Natural killer cell (primary cell): ENCODE results near the gene OSTC. TPM values are rescaled to one million over a fixed set of nuclear protein-coding genes. Genes with fewer than 3 reads are reported as not detected.

Experiments used
- ATAC-seq, 3 donors: fragments of 150-1000 bp in 2 of 3; fragments of 200-7000 bp in 1 of 3; cut with Tn5 transposase; 1 replicate in 1 of 3; 2 replicates in 2 of 3; pipeline ENCODE4 v1.10.0; 2021; ENCODE audit warnings: mild to moderate bottlenecking in 2 of 3, moderate library complexity in 2 of 3
- DNase-seq, 2 donors: peaks; one replicate each; pipeline versions ENCODE4 v3.0.0 to v3.0.0-alpha.2; 2013 to 2021; ENCODE audit warnings: mixed read lengths in 1 of 2
- H3K27ac ChIP-seq: one replicate; pipeline ENCODE4 v1.5.1; 2013; ENCODE audit warnings: mild to moderate bottlenecking, low read length
- H3K27me3 ChIP-seq: one replicate; pipeline ENCODE4 v1.6.1; 2013; ENCODE audit warnings: low read length; ENCODE audit not compliant: control insufficient read depth, insufficient read depth
- H3K36me3 ChIP-seq: one replicate; pipeline ENCODE4 v1.6.1; 2013; ENCODE audit warnings: low read length; ENCODE audit not compliant: control insufficient read depth, insufficient read depth
- H3K4me1 ChIP-seq: one replicate; pipeline ENCODE4 v1.6.1; 2013; ENCODE audit warnings: low read length; ENCODE audit not compliant: control insufficient read depth, insufficient read depth
- H3K4me3 ChIP-seq: one replicate; pipeline ENCODE4 v1.5.1; 2013; ENCODE audit warnings: low read length
- H3K9me3 ChIP-seq: one replicate; pipeline ENCODE4 v1.6.1; 2013; ENCODE audit warnings: low read length; ENCODE audit not compliant: control insufficient read depth, insufficient read depth
- H3K27ac Mint-ChIP-seq, 2 donors: one replicate each; pipeline ENCODE4 v1.8.0; 2022; ENCODE audit warnings: mild to moderate bottlenecking in 2 of 2, mixed read lengths in 2 of 2, moderate library complexity in 1 of 2
- H3K27me3 Mint-ChIP-seq, 2 donors: one replicate each; pipeline ENCODE4 v1.8.0; 2022; ENCODE audit warnings: low read depth in 2 of 2, mixed read lengths in 2 of 2
- H3K36me3 Mint-ChIP-seq: one replicate; pipeline ENCODE4 v1.8.0; 2022; ENCODE audit warnings: mixed read lengths
- H3K4me1 Mint-ChIP-seq, 2 donors: one replicate each; pipeline ENCODE4 v1.8.0; 2022; ENCODE audit warnings: mixed read lengths in 2 of 2
- H3K4me3 Mint-ChIP-seq: one replicate; pipeline ENCODE4 v1.8.0; 2022; ENCODE audit warnings: mild to moderate bottlenecking, moderate library complexity, mixed read lengths
- H3K9me3 Mint-ChIP-seq, 2 donors: one replicate each; pipeline ENCODE4 v1.8.0; 2022; ENCODE audit warnings: mixed read lengths in 2 of 2
- CTCF ChIP-seq: fragments of 200-600 bp; IDR thresholded peaks from one replicate; pipeline ENCODE4 v1.8.0; 2022; ENCODE audit warnings: antibody characterized with exemption
- WGBS: methylation state at CpG from one replicate; pipeline ENCODE4 v1.1.7; 2013; ENCODE audit warnings: missing lambda C conversion rate; ENCODE audit not compliant: insufficient coverage; 5-methylcytosine and 5-hydroxymethylcytosine counted together
- intact Hi-C: fragments of 100-400 bp; cut with micrococcal nuclease; formaldehyde crosslinking; loops from one replicate; pipeline ENCODE4 v1.14.2; 2022
- total RNA-seq, 4 donors: library from RNA; stranded (reverse); fragments of 120-200 nt in 1 of 4; gene quantifications; one replicate each; pipeline versions ENCODE4 v1.2.3 to v1.2.4, GENCODE V29; 2013 to 2022

OSTC gene
- total RNA-seq, 3 donors from 2014 or later (not counting 1 experiment from before 2014, with no cell fraction given) = 31.2 to 36.5 (median 32.2) TPM

- H3K4me3 Mint-ChIP-seq = peak overlapping the region; percentile 88
- Histone ChIP-seq H3K4me1 (peaks cover 12% of the 10 kb centered on the region), H3K9me3 (no peaks in the 10 kb centered on the region), H3K27me3 (no peaks in the 10 kb centered on the region), H3K27ac (peak overlapping the region; percentile 83), H3K36me3 (peaks cover 26% of the 10 kb centered on the region), H3K4me3 (peak overlapping the region; percentile 78)
- TF ChIP-seq CTCF = no peak
- 82% methylated on average over 6 of the region's 7 CpGs for WGBS
- intact Hi-C loops = loop anchor here (1.0 to 5.0 kb wide), 3 partner anchors 31 to 687 kb away; partner anchors contain the start of genes CYP2U1, HADH and OSTC
- peak overlapping the region; percentile 94 to 96 for H3K27ac Mint-ChIP-seq
- peaks cover 31 to 44% of the 10 kb centered on the region in 2 donors for H3K4me1 Mint-ChIP-seq
- no peaks in the 10 kb centered on the region for H3K9me3 Mint-ChIP-seq
- peaks cover 5% of the 10 kb centered on the region for H3K36me3 Mint-ChIP-seq
- no peaks in the 10 kb centered on the region for H3K27me3 Mint-ChIP-seq
- DNase-seq = peak in 1 of 2 donors; percentile 64
- ATAC-seq = peak in 1 of 3 donors; percentile 1
Observed at GRCh38 chr4:108619372-108620100, 30.9 kb upstream of the OSTC start.

- Mint-ChIP-seq H3K27me3 (no peaks in the 10 kb centered on the region), H3K4me3 (peak within 1 kb of the TSS; percentile 88), H3K27ac (peak within 1 kb of the TSS; percentile 94 to 96), H3K36me3 (peaks cover 13% of the 10 kb centered on the region), H3K9me3 (no peaks in the 10 kb centered on the region), H3K4me1 (peaks cover 31 to 45% of the 10 kb centered on the region in 2 donors)
- Histone ChIP-seq H3K4me1 (peaks cover 12% of the 10 kb centered on the region), H3K9me3 (no peaks in the 10 kb centered on the region), H3K27ac (peak within 1 kb of the TSS; percentile 83), H3K36me3 (peaks cover 34% of the 10 kb centered on the region), H3K4me3 (peak within 1 kb of the TSS; percentile 78), H3K27me3 (no peaks in the 10 kb centered on the region)
- under 1% methylated on average over 31 of the region's 32 CpGs for WGBS
- DNase-seq = peak; percentile 93 to 100
- intact Hi-C loops = loop anchor here (1.0 to 5.0 kb wide), 3 partner anchors 30 to 688 kb away; partner anchors contain the start of genes CYP2U1, HADH and OSTC
- peak; percentile 99 to 100 (median 100) for ATAC-seq
- no peak for TF ChIP-seq CTCF
Observed at GRCh38 chr4:108620101-108620932, 30.1 kb upstream of the OSTC start, which contains the start of gene RPL34. RPL34 (plus strand) TSS chr4:108620576; CDS start chr4:108621960, 1,384 bp downstream.

- Histone ChIP-seq H3K4me3 (peak overlapping the region; percentile 78), H3K36me3 (peaks cover 42% of the 10 kb centered on the region), H3K4me1 (peaks cover 12% of the 10 kb centered on the region), H3K27ac (peak overlapping the region; percentile 80), H3K27me3 (no peaks in the 10 kb centered on the region), H3K9me3 (no peaks in the 10 kb centered on the region)
- DNase-seq (peak in 1 of 2 donors; percentile 25), ATAC-seq (no peak)
- Mint-ChIP-seq H3K4me3 (peak overlapping the region; percentile 88), H3K36me3 (peaks cover 15% of the 10 kb centered on the region), H3K9me3 (no peaks in the 10 kb centered on the region), H3K27ac (peak overlapping the region; percentile 94 to 96), H3K27me3 (no peaks in the 10 kb centered on the region), H3K4me1 (peaks cover 31 to 45% of the 10 kb centered on the region in 2 donors)
- intact Hi-C loops = loop anchor here (1.0 to 5.0 kb wide), 3 partner anchors 29 to 689 kb away; partner anchors contain the start of genes CYP2U1, HADH and OSTC
- TF ChIP-seq CTCF = no peak
- 16% methylated on average over 23 of the region's 23 CpGs for WGBS
Observed at GRCh38 chr4:108620933-108621905, 29.2 kb upstream of the OSTC start.
